Measurements from ENCODE around the gene CHD8.

DNA sequence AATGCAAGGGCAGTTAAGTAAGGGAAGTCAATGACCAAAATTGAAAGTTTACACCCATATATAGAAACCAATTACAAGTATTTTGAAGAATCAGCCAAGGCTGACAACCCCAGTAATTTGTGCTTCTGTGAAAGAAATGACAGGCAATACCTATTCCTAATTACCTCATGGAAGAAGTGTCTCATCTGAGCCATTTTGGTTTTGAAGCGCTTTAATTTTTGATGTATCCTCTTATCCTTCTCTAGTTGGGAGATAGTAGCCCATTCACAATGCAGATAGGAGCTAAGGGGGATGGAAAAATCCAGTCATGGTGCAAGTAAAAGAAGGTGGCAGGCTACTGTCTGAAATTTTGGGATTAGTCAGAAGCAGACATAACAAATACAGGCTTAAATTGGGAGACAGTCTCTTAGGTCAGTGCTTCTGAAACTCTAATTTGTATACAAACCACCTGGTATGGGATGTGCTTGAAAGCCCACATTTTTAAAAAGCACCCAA is 41.7 kb downstream of the CHD8 start:
- TF ChIP-seq YY1 (IDR thresholded peaks at IDR 0.05; ENCODE audit: insufficient read depth, insufficient read length), result no peak
- no peak for TF ChIP-seq ZNF274 (IDR thresholded peaks at IDR 0.05; ENCODE audit: low read depth, low read length)

All from NT2/D1 (cell line).